A673 (cell line): Measurements from ENCODE around the gene GRID1. TPM values are rescaled to one million over a fixed set of nuclear protein-coding genes. Genes with fewer than 3 reads are reported as not detected.

Source experiments
- BruUV-seq: library from RNA; stranded (reverse); fragments of 400-500 nt; replicated peaks from 2 replicates; lab custom pipeline; 2021; lab: Mats Ljungman, UMichigan
- CTCF ChIA-PET: fragments of 300-600 bp; sonication (Branson Sonifier 250); formaldehyde crosslinking; loops from one replicate; lab custom pipeline; 2022; ENCODE audit warnings: antibody characterized with exemption; lab: Charles Lee
- POLR2A ChIA-PET: fragments of 300-600 bp; sonication (Branson Sonifier 250); formaldehyde crosslinking; loops from one replicate; lab custom pipeline; 2022; ENCODE audit warnings: antibody characterized with exemption; ENCODE audit not compliant: low non-redundant PET; lab: Charles Lee
- DNase-seq: peaks from one replicate; pipeline ENCODE4 v3.0.0-alpha.2; 2015; ENCODE audit warnings: low spot score
- H3K27ac ChIP-seq: fragments of 200-600 bp; sonication (generic); 2 replicates; pipeline ENCODE4 v1.5.1; 2016; ENCODE audit warnings: mixed run types, low read depth, mild to moderate bottlenecking, mixed read lengths, antibody characterized with exemption, low read length; ENCODE audit not compliant: poor library complexity, severe bottlenecking
- H3K27me3 ChIP-seq: fragments of 200-600 bp; sonication (generic); replicated peaks from 2 replicates; pipeline ENCODE4 v1.6.1; 2017; ENCODE audit warnings: mixed run types, low read depth, mild to moderate bottlenecking, mixed read lengths, antibody characterized with exemption, low read length; ENCODE audit not compliant: insufficient read depth, poor library complexity
- H3K36me3 ChIP-seq: fragments of 200-600 bp; sonication (generic); 2 replicates; pipeline ENCODE4 v1.6.1; 2016; ENCODE audit warnings: mixed run types, mild to moderate bottlenecking, mixed read lengths, antibody characterized with exemption, low read length; ENCODE audit not compliant: insufficient read depth, poor library complexity, severe bottlenecking
- H3K4me1 ChIP-seq: fragments of 200-600 bp; sonication (generic); 2 replicates; pipeline ENCODE4 v1.6.1; 2017; ENCODE audit warnings: mixed run types, mild to moderate bottlenecking, mixed read lengths, antibody characterized with exemption, low read length; ENCODE audit not compliant: insufficient read depth, poor library complexity, severe bottlenecking
- H3K4me3 ChIP-seq: fragments of 200-600 bp; sonication (generic); 2 replicates; pipeline ENCODE4 v1.5.1; 2016; ENCODE audit warnings: low read depth, mixed run types, mild to moderate bottlenecking, mixed read lengths, low read length; ENCODE audit not compliant: poor library complexity, severe bottlenecking
- H3K9me3 ChIP-seq: fragments of 200-600 bp; sonication (generic); 2 replicates; pipeline ENCODE4 v1.6.1; 2016; ENCODE audit warnings: mixed run types, low read depth, mild to moderate bottlenecking, mixed read lengths, antibody characterized with exemption, low read length; ENCODE audit not compliant: poor library complexity, severe bottlenecking
- CTCF ChIP-seq: fragments of 300-800, 200-600 bp; sonication (generic); conservative IDR thresholded peaks from 2 replicates; pipeline ENCODE4 v1.5.1; 2017; ENCODE audit warnings: low read depth, mild to moderate bottlenecking, antibody characterized with exemption, low read length, moderate library complexity, mixed read lengths
- EZH2 ChIP-seq: fragments of 200-600 bp; sonication (generic); IDR thresholded peaks from 2 replicates; pipeline ENCODE4 v1.6.1; 2017; ENCODE audit warnings: borderline replicate concordance, low read depth, mild to moderate bottlenecking, mixed read lengths, antibody characterized with exemption, low read length; ENCODE audit not compliant: poor library complexity, severe bottlenecking
- intact Hi-C: fragments of 100-400 bp; cut with micrococcal nuclease; formaldehyde crosslinking; loops from one replicate; pipeline ENCODE4 v1.10.0; 2022; ENCODE audit not compliant: unreplicated experiment
- total RNA-seq: library from RNA; stranded (reverse); gene quantifications from 2 replicates; pipeline ENCODE4 v1.2.3, GENCODE V29; 2021

Gene GRID1
- total RNA-seq, 1 experiment from 2014 or later, result not detected

- H3K36me3 ChIP-seq, result no peaks in the 10 kb centered on the region
- intact Hi-C loops, result no loop called here
- TF ChIP-seq EZH2 (no peak), CTCF (no peak)
- ChIA-PET CTCF (no interaction called here), POLR2A (no interaction called here)
- no peaks in the 10 kb centered on the region for H3K9me3 ChIP-seq
- H3K27me3 ChIP-seq, result peaks cover 14% of the 10 kb centered on the region
- BruUV-seq, result no TSS peak
- H3K27ac ChIP-seq, result no peak overlapping the region
- H3K4me3 ChIP-seq, result no peak overlapping the region
- no peak for DNase-seq
- H3K4me1 ChIP-seq, result no peaks in the 10 kb centered on the region
These were observed 153.4 kb downstream of the GRID1 start for GRCh38 chr10:86213148-86213547.

GRCh38 chr10:86212391-86212700 lies 154.2 kb downstream of the GRID1 start:
- Histone ChIP-seq H3K27me3 (peaks cover 14% of the 10 kb centered on the region), H3K9me3 (no peaks in the 10 kb centered on the region), H3K27ac (no peak overlapping the region), H3K4me1 (no peaks in the 10 kb centered on the region), H3K36me3 (no peaks in the 10 kb centered on the region), H3K4me3 (no peak overlapping the region)
- BruUV-seq, result no TSS peak
- no peak for TF ChIP-seq CTCF
- no peak for TF ChIP-seq EZH2
- ChIA-PET POLR2A (no interaction called here), CTCF (no interaction called here)
- no peak for DNase-seq
- intact Hi-C loops, result no loop called here

- Histone ChIP-seq H3K27me3 (peaks cover 14% of the 10 kb centered on the region), H3K4me3 (no peak overlapping the region), H3K27ac (no peak overlapping the region), H3K9me3 (no peaks in the 10 kb centered on the region), H3K36me3 (no peaks in the 10 kb centered on the region), H3K4me1 (no peaks in the 10 kb centered on the region)
- TF ChIP-seq CTCF, result no peak
- no peak for TF ChIP-seq EZH2
- ChIA-PET POLR2A (no interaction called here), CTCF (no interaction called here)
- no peak for DNase-seq
- intact Hi-C loops, result no loop called here
- no TSS peak for BruUV-seq
These were observed 154.8 kb downstream of the GRID1 start for GRCh38 chr10:86211691-86212390.
